Measurements from ENCODE around the gene PSMD11.

Gene PSMD11

DNA sequence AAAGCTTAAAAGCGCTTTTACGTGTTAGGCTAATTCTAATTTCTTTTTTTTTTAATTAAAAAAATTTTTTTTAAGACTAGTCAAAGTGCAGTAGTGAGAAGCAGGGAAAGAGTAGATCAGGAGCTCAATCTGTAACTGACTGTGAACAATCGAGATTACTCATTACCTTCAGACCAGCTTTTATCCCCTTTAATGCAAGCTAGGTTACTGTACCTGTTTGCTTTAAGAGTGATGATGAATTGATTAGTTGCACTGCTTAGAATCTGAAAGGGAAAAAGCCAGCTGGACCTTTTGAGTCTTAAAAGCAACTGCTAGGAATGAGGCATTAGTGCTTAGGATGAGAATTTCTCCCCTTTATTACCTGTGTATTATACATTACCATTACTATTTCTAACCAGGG is 19.0 kb downstream of the PSMD11 start:
- in situ Hi-C loops (cut with HindIII; ENCODE audit: low sequenced_read_pairs): no loop called here

DNA sequence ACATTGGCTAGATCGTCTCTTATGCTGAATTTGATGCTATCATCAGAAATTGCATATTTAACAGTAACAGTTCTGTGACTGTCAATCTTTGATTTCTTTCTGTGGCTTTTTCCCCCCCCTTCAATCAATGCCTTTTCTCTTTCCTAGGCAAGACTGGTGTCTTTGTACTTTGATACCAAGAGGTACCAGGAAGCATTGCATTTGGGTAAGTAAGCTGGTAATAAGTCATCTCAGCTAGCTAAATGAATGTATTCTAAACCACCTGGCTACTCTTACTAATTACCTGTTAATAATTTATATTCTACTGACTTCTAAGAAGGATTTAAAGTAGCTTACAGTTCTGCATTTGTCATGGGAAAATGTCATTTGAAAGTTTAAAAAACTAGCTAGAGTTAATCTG is 20.1 kb downstream of the PSMD11 start:
- in situ Hi-C loops (cut with HindIII; ENCODE audit: low sequenced_read_pairs): no loop called here

DNA sequence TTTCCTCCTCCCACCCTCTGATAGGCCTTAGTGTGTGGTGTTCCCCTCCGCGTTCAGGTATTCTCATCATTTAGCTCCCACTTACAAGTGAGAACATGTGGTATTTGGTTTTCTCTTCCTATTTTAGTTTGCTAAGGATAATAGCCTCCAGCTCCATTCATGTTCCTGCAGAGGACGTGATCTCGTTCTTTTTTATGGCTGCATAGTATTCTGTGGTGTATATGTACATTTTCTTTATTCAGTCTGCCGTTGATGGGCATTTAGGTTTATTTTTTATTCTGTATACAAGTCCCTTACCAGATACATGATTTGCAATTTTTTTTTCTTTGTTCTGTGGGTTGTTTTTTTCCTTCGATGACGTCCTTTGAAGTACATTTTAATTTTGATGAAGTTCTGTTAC is 23.6 kb downstream of the PSMD11 start:
- in situ Hi-C loops (cut with HindIII; ENCODE audit: low sequenced_read_pairs): no loop called here

DNA sequence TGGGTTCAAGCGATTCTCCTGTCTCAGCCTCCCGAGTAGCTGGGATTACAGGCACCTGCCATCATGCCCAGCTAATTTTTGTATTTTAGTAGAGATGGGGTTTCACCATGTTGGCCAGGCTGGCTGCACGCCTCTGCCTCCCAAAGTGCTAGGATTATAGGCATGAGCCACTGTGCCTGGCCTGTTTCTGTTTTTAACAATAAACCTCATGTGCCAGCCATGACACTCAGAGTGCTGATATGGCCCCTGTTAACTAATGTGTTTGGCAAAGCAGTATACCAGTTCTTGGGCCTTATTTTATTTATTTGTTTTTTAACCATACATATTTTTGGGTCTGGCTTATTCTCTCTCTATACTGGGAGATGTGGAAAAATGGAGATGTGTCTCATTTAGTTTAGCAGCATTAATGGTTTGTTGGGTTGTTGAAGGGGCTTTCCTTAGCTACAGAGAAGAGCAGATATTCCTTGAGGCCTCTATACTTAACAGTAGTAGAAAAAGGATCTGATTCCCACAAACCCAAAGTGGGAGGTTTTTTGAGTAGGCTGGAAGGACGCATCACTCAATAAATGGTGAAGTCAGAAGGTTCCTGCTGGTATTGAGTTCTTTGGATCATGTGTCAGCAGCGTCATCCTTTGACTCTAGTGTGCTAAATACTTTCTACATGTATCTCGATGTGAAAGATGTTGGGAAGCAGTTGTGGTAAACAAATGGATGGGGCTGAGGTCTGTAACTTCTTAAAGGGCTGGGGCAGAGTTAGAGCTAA is 26.3 kb downstream of the PSMD11 start:
- in situ Hi-C loops (cut with HindIII; ENCODE audit: low sequenced_read_pairs): no loop called here

DNA sequence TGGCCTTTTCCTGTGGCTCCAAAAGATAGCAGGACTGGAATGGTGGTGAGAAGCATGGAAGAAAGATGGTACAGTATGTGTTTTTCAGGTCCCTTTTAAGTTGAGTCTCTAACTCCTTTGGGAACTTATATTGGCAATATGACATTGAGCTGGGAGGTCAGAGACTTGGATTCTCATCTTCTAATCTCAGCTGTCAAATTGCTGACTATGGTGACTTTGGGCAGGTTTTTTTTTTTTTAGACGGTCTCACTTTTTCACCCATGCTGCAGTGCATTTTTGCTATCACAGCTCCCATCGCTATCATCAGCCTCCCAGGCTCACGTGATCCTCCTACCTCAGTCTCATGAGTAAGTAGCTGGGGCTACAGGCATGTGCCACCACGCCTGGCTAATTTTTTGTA is 27.3 kb downstream of the PSMD11 start:
- in situ Hi-C loops (cut with HindIII; ENCODE audit: low sequenced_read_pairs): no loop called here

DNA sequence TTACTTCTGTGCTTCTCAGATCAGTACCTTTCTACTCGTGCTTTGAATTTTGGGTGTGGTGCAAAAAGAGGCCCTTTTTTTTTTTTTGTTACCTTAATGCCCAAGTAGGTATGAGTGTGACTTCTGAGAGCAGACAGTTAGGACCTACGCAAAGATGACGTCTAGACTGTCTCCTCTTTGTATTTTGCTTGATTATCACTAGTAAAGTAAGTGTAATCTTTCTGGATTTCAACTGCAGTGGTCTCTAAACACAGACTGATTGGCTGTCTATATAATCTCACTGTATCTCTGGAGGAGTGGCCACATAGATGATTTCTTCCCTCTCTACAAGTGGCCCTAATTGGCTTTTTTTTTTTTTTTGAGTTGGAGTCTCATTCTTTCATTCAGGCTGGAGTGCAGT is 30.9 kb downstream of the PSMD11 start:
- in situ Hi-C loops (cut with HindIII; ENCODE audit: low sequenced_read_pairs): no loop called here

DNA sequence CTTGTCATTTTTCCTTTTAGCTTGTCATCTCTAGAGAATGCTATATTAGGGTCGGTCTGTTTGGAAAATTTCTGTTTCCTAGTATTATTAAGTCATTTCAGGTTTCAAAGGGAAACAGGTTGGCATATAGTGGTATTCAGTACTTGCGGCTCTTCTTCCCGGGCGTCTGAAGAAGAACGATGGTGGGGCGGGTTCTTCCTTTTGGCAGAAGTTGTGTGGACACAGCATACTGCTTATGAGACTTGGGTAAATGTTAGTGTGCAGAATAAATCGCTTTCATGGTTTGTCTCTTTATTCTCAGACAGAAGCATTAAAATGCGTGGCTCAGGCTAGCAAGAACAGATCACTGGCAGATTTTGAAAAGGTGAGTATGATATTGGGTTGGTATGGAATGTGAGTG is 32.9 kb downstream of the PSMD11 start:
- in situ Hi-C loops (cut with HindIII; ENCODE audit: low sequenced_read_pairs): no loop called here

DNA sequence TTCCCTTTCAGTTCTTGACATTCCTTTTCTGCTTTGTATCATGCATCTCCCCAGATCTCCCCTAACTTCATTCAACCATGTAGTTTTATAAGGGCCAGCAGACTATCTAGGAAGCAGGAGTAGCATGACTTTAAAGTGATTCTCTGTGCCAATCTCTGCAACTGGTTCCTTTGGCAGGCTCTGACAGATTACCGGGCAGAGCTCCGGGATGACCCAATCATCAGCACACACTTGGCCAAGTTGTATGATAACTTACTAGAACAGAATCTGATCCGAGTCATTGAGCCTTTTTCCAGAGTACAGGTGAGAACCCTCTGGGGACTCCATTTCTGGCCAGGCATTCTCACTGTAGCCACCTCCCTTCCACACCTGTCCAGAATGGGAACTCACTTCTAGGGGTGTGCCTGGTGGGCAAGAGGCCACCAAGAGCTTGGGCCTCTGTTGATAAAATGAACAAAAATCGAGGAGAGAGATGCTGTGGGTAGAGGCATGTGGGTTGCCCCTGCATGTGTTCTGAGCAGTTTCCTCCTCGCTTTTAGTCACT is 34.8 kb downstream of the PSMD11 start:
- in situ Hi-C loops (cut with HindIII; ENCODE audit: low sequenced_read_pairs): no loop called here

DNA sequence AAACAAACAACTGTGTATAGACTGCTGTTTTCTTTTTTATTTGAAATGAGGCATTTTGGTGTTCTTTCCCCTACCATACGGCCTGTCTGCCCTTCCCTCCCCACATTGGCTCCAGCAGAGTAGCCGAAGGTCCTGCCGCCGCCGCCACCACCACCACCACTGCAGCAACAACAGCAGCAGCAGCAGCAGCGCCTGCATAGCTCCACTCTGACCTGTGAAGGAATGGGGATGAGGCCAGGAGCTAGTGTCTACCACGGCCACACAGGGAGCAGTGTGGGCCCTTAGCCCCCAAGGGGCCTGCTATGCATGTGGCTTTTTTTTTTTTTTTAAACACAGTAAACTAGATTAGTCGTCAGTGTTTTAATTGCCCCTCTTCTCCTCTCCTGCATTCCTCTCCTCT is 36.9 kb downstream of the PSMD11 start:
- in situ Hi-C loops (cut with HindIII; ENCODE audit: low sequenced_read_pairs): no loop called here

DNA sequence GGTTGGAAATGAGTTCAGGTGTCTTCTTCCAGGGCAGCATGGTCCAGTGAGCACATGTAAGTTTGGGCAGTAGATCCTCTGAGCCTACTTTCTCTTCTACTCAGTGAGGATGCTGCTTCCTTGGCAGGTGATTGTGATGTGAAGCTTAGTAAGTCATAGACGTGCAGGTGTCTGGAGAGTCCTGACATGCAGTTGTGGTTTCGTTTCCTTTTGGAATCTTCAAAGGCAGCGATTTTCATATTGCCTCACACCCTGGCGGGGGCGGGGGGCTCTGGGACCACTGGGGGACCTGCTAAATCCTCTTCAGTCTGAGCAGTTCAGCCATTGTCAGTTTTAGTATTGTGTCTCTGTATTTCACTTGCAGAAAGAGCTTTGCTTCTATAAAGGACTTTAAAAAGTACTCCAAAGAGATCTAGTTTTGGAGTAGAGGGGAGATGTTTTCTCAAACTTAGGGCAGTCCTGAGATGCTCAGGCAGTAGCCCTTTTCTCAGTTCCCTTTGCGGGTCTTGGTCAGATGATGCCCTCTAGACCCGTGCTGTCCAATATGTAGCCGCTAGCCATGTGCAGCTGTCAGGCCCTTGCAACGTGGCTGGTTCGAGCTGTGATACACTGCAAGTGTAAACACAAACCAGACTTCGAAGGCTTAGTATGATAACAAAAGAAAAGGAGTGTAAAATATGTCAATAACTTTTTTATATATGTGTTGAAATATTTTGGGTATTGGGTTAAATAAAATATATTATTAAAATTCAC is 38.4 kb downstream of the PSMD11 start:
- in situ Hi-C loops (cut with HindIII; ENCODE audit: low sequenced_read_pairs): no loop called here

DNA sequence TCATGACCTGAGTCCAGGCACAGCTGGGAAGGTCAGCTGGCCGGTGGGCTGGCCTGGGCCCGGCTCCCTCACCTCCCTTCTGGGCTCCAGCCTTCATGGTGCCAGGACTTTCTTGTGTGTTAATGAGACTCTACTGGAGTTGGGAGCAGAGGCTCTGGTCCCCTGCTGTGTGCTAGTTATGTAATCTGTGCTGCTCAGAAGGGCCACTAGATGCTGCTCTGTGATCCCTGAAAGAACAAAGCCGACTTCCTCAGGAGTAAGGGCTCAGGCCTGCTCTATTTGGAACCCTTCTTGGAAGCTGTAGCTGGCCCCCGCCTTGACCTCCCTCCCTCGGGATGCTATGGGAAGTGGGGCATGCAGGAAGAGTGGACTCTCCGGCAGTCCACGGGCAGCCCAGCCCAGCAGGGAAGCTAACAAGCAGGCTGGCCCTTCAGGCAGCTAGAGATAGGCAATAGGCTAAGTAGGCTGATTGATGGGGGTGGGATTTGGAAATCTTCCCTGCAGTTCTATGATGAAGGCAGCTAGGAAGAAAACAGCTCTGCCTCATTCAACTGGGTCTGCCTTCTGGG is 39.2 kb downstream of the PSMD11 start:
- in situ Hi-C loops (cut with HindIII; ENCODE audit: low sequenced_read_pairs): no loop called here

DNA sequence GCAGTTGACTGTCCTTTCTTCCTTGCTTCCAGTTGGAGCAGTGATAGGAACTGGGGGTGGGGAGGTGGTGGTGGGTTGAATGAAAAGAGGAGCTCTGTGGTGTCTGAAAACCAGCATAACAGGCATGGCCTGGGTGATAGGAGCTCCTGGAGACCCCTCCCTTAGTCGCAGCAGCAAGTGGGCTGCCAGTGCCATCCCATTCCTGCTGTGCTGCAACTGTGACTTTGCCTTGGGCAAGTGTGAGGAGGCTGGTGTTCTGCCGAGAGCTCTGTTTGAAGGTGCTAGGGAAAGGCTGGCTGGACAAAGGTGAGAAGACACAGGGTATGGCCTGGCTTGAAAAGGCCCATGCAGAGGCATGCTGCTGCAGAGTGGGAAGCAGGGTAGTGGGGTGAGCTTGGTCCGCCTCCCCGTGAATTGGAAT is 39.7 kb downstream of the PSMD11 start:
- in situ Hi-C loops (cut with HindIII; ENCODE audit: low sequenced_read_pairs): no loop called here

DNA sequence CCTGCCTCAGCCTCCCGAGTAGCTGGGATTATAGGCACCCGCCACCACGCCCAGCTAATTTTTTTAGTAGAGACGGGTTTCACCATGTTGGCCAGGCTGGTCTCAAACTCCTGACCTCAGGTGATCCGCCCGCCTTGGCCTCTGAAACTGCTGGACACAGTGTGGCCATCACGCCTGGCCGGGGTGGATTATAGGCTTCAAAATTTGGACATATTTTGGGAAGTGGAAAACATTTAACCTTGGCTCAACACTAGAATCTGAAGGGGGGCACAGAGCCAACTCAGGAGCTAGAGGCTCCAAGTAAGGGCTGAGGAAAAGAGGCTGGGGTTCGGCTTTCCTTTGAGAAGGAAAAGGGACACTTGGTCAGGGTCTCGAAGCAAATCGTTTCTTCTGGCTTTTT is 40.3 kb downstream of the PSMD11 start:
- in situ Hi-C loops (cut with HindIII; ENCODE audit: low sequenced_read_pairs): no loop called here

DNA sequence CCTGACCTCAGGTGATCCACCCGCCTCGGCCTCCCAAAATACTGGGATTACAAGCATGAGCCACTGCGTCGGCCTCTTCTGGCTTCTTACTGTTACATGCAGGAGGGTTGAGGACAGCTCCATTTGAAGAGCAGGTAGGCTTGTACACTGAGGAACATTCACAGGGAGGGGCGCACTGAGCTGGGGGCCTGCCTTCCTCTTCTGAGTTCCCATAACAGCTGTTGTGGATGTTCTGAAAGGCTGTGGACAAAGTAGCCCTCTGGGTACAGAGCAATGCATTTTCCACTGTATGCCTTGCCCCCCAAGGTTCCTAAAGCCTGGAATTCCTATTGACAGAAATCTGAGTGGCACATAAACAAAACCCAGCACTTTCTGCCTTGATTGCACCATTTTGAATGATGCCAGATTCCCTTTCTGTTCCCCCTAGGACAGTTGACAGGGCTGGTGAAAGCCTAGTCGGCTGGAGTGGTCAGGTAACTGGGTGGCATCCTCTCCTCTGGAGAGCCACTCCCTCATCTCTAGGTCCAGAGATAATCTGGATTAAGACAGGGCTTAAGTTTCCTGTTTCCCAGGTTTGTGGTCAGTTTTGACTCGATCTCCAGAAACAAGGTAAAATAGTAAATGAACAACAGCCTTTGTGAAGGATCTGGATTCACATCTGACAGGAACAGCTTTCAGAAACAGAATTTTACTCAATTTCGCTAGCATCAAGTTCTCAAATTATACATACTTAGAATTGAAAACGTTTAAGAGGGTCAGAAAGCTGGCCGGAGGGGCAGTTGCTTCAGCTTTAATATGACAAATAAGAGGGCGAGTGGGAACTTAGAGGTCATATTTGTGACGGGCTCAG is 41.2 kb downstream of the PSMD11 start:
- in situ Hi-C loops (cut with HindIII; ENCODE audit: low sequenced_read_pairs): no loop called here

DNA sequence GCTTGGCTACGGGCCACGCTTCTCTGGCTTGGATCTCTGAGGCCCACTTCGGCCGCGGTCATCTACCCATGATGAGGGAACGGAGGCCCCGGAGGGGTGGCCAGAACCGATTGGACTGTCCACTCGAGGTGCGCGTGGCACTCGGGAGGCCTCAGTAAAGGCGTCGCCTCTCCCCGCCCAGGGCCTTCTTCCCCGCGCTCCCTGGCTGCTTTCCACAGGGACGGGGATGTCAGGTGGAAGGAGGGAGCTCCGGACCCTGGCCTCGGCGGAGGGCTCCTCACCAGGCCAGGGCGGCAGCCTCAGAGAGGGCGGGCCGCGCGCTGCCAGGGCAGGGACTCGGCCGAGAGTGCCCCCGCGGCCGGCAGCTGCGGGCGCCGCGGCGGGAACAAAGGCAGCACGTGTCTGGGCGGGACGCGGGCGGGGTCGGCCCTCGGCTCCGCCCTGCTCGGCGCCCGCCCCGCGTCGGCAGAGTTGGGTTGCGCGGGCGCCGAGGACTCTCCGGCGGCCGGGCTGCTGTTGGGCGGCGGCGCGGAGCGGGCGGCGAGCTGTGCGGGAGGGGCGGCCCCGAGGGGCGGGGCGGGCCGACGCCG is 41.9 kb downstream of the PSMD11 start:
- in situ Hi-C loops (cut with HindIII; ENCODE audit: low sequenced_read_pairs): no loop called here

DNA sequence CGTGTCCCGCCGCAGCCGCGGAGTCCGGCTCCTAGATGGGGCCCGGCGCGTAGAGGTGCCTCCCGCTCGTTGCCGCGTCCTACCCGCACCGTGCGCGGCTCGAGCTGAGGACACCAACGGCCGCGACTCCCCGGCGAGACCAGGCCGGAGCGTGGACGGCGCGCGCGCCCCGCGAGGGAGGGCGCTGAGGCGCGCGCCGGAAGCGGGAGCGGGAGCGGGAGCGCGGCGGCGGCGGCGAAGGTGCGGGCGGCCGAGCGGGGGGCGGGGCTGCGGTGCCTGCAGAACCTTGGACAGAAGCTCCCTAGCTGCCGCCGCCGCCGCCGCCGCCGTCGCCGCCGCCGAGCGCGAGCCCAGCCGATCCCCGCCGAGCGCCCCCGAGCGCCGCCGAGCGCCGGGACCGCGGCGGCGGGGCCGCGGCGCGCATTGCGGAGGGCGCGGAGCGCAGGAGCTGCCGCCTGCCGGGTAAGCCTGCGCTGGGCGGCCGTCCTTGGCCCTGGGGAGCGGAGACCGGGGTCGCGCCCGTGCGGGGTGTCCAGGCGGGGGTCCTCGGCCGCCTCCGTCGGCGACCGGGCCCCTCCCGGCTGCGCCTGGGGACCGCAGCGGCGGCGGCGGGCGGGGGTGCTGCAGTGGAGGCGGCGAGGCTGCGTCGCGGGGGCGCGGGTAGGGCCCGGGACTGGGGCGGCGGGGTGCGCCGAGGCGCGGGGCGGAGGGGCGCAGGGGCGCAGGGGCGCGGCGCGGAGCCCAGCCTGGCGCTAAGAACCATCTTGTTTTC is 42.6 kb downstream of the PSMD11 start, which contains the start of gene CDK5R1:
Gene CDK5R1 (plus strand): TSS at position 293 of the 772 bp plus-strand sequence. CDS start 628 bp downstream, outside the sequence.
- in situ Hi-C loops (cut with HindIII; ENCODE audit: low sequenced_read_pairs): no loop called here

DNA sequence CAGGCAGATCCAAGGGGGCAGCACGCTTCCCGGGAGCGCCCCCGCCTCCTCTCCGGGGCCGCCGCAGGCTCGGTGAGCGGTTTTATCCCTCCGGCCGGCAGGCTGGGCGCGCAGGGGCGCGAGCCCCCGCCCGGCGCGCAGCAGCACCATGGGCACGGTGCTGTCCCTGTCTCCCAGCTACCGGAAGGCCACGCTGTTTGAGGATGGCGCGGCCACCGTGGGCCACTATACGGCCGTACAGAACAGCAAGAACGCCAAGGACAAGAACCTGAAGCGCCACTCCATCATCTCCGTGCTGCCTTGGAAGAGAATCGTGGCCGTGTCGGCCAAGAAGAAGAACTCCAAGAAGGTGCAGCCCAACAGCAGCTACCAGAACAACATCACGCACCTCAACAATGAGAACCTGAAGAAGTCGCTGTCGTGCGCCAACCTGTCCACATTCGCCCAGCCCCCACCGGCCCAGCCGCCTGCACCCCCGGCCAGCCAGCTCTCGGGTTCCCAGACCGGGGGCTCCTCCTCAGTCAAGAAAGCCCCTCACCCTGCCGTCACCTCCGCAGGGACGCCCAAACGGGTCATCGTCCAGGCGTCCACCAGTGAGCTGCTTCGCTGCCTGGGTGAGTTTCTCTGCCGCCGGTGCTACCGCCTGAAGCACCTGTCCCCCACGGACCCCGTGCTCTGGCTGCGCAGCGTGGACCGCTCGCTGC is 43.3 kb downstream of the PSMD11 start:
- in situ Hi-C loops (cut with HindIII; ENCODE audit: low sequenced_read_pairs): no loop called here

DNA sequence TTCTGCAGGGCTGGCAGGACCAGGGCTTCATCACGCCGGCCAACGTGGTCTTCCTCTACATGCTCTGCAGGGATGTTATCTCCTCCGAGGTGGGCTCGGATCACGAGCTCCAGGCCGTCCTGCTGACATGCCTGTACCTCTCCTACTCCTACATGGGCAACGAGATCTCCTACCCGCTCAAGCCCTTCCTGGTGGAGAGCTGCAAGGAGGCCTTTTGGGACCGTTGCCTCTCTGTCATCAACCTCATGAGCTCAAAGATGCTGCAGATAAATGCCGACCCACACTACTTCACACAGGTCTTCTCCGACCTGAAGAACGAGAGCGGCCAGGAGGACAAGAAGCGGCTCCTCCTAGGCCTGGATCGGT is 43.9 kb downstream of the PSMD11 start:
- in situ Hi-C loops (cut with HindIII; ENCODE audit: low sequenced_read_pairs): no loop called here

DNA sequence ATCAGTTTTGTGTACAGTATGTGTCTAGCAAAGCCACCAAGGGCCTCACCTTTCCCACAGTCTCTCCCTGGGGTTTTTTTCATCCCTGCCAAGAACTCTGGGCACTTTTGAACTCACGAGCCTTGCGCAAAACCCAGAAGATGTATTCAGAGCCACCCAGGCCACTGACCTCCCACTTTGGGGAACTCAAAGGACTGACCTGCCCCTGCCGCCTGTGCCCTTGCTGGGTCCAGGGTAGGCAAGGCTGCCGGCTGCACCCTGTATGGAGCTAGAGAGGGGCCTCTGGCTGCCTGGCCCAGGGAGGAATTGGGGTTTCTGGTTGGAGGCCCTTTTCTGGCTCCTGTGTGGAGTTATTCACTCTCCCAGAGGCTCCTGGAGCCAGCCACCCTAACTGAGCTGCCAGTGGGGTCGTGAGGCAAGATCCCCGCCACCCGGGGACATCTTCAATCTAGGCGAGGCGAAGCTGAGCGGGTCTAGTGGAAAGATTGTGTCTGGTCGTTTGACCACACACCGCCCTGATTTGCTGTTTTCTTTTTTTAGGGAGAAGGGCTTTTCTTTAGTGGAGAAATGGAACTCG is 44.4 kb downstream of the PSMD11 start:
- in situ Hi-C loops (cut with HindIII; ENCODE audit: low sequenced_read_pairs): no loop called here

Measured in DLD1 (cell line).